ENCODE results near the gene AKNAD1.

AKNAD1 gene

GRCh38 chr1:108845446-108845845 lies 11.4 kb downstream of the AKNAD1 start:
- no peaks in the 10 kb centered on the region for H3K9me3 ChIP-seq (ENCODE audit: control insufficient read depth, low read depth, low read length)
- H3K4me3 ChIP-seq (ENCODE audit: low read length): no peak overlapping the region
- no peaks in the 10 kb centered on the region for H3K36me3 ChIP-seq (ENCODE audit: control insufficient read depth, low read depth, low read length)
- H3K4me1 ChIP-seq (ENCODE audit: control insufficient read depth, low read depth, low read length): peaks cover 18% of the 10 kb centered on the region
- no peaks in the 10 kb centered on the region for H3K27me3 ChIP-seq (ENCODE audit: control insufficient read depth, insufficient read depth, low read length)
- H3K27ac ChIP-seq (ENCODE audit: low read length): no peak overlapping the region
- H3K9ac ChIP-seq (ENCODE audit: low read length): no peak overlapping the region

DNA sequence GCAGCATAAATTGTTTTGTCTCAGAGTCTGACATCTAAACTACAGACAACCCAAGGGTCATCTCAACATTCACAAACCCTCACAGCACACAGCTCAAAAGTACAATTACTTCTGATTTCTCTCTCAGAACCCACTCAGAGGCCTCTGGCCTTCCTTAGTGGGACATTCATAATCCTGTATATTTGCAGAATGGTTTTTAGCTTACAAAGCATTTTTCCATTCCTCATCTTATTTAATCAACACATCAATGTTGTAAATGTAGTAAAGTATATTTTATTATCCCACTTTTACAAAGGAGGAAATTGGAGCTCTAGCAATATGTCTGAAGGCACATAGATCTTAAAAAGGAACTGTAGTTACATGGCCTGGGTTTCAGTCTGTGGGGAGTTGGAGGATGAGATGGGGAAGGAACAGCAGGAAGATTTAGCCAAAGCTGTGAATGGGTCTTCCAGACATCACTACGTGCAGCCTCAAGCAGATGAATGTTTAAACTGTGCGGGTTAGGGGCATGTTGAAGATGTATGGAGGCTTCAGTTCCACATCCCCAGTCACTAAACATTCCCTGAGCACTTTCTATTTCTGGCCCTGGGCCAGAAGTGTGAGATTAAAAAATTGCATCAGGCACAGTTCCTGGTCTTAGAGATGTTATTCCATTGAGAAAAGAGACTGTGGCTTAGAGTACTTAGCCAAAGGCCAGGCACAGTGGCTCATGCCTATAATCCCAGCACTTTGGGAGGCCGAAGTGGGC lies 13.3 kb downstream of the AKNAD1 start:
- no peaks in the 10 kb centered on the region for H3K36me3 ChIP-seq (ENCODE audit: control insufficient read depth, low read depth, low read length)
- H3K27me3 ChIP-seq (ENCODE audit: control insufficient read depth, insufficient read depth, low read length): no peaks in the 10 kb centered on the region
- H3K27ac ChIP-seq (ENCODE audit: low read length): no peak overlapping the region
- no peaks in the 10 kb centered on the region for H3K9me3 ChIP-seq (ENCODE audit: control insufficient read depth, low read depth, low read length)
- H3K4me1 ChIP-seq (ENCODE audit: control insufficient read depth, low read depth, low read length): peaks cover 18% of the 10 kb centered on the region
- H3K9ac ChIP-seq (ENCODE audit: low read length): no peak overlapping the region
- no peak overlapping the region for H3K4me3 ChIP-seq (ENCODE audit: low read length)

DNA sequence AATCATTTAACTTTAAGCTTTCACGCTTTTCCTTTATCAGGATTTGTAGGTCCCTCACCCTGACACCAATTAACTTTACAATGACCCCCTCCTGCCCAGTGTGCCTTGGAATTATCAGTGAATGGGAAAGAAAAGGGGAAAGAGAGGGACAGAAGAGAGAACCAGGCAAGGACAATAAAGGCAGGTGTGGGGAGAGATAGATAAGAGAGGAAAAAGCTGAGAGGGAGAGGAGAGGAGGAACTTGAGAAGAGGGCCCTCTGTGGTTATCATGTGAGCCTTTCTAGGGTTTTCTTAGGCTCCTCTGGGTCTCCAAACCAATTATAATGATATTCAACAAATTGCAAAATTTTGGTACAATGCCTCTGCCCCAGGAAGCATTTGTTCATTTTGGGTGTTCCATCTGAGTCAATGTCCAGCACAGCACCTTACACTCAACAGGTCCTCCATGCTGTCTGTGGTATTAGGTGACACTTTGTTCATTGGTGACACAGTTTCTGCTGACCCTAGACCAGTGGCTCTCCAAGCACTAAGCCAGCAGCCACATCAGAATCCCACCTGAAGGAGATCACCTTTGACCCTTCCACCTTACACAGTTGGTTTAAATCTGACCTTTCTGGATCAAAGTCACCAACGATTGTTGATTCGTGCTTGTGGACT lies 14.2 kb downstream of the AKNAD1 start:
- Histone ChIP-seq H3K36me3 (ENCODE audit: control insufficient read depth, low read depth, low read length) (no peaks in the 10 kb centered on the region), H3K9me3 (ENCODE audit: control insufficient read depth, low read depth, low read length) (no peaks in the 10 kb centered on the region), H3K27me3 (ENCODE audit: control insufficient read depth, insufficient read depth, low read length) (no peaks in the 10 kb centered on the region), H3K9ac (ENCODE audit: low read length) (no peak overlapping the region), H3K27ac (ENCODE audit: low read length) (no peak overlapping the region), H3K4me3 (ENCODE audit: low read length) (no peak overlapping the region), H3K4me1 (ENCODE audit: control insufficient read depth, low read depth, low read length) (peaks cover 18% of the 10 kb centered on the region)

GRCh38 chr1:108841703-108842102 lies 15.2 kb downstream of the AKNAD1 start:
- Histone ChIP-seq H3K9me3 (ENCODE audit: control insufficient read depth, low read depth, low read length) (no peaks in the 10 kb centered on the region), H3K36me3 (ENCODE audit: control insufficient read depth, low read depth, low read length) (no peaks in the 10 kb centered on the region), H3K9ac (ENCODE audit: low read length) (no peak overlapping the region), H3K4me1 (ENCODE audit: control insufficient read depth, low read depth, low read length) (peaks cover 18% of the 10 kb centered on the region), H3K4me3 (ENCODE audit: low read length) (no peak overlapping the region), H3K27ac (ENCODE audit: low read length) (no peak overlapping the region), H3K27me3 (ENCODE audit: control insufficient read depth, insufficient read depth, low read length) (no peaks in the 10 kb centered on the region)

- no peaks in the 10 kb centered on the region for H3K9me3 ChIP-seq (ENCODE audit: control insufficient read depth, low read depth, low read length)
- no peak overlapping the region for H3K4me3 ChIP-seq (ENCODE audit: low read length)
- H3K27me3 ChIP-seq (ENCODE audit: control insufficient read depth, insufficient read depth, low read length): no peaks in the 10 kb centered on the region
- H3K36me3 ChIP-seq (ENCODE audit: control insufficient read depth, low read depth, low read length): no peaks in the 10 kb centered on the region
- H3K4me1 ChIP-seq (ENCODE audit: control insufficient read depth, low read depth, low read length): peaks cover 4% of the 10 kb centered on the region
- H3K27ac ChIP-seq (ENCODE audit: low read length): no peak overlapping the region
- H3K9ac ChIP-seq (ENCODE audit: low read length): no peak overlapping the region
Observed at GRCh38 chr1:108832929-108833328, 24.0 kb downstream of the AKNAD1 start.

DNA sequence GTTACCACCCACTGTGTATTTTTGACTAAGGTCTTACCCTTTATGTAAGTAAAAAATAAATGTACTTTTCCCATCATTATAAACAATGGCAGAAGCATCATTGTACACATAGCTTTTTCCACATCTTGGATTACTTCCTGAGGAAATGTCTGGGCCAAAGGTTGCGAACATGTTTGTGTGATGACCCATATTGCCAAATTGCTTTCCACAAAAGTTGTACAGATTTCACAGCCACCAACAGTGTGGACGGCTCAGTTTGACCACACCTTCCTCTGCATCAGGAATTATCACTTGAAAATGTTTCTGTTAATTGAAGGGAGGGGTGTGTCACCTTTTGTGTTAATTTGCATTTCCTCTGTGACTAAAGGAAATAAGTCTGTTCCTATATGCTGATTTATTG lies 25.7 kb downstream of the AKNAD1 start:
- no peak overlapping the region for H3K4me3 ChIP-seq (ENCODE audit: low read length)
- no peaks in the 10 kb centered on the region for H3K36me3 ChIP-seq (ENCODE audit: control insufficient read depth, low read depth, low read length)
- H3K9me3 ChIP-seq (ENCODE audit: control insufficient read depth, low read depth, low read length): no peaks in the 10 kb centered on the region
- peaks cover 4% of the 10 kb centered on the region for H3K4me1 ChIP-seq (ENCODE audit: control insufficient read depth, low read depth, low read length)
- H3K27ac ChIP-seq (ENCODE audit: low read length): no peak overlapping the region
- no peak overlapping the region for H3K9ac ChIP-seq (ENCODE audit: low read length)
- no peaks in the 10 kb centered on the region for H3K27me3 ChIP-seq (ENCODE audit: control insufficient read depth, insufficient read depth, low read length)

DNA sequence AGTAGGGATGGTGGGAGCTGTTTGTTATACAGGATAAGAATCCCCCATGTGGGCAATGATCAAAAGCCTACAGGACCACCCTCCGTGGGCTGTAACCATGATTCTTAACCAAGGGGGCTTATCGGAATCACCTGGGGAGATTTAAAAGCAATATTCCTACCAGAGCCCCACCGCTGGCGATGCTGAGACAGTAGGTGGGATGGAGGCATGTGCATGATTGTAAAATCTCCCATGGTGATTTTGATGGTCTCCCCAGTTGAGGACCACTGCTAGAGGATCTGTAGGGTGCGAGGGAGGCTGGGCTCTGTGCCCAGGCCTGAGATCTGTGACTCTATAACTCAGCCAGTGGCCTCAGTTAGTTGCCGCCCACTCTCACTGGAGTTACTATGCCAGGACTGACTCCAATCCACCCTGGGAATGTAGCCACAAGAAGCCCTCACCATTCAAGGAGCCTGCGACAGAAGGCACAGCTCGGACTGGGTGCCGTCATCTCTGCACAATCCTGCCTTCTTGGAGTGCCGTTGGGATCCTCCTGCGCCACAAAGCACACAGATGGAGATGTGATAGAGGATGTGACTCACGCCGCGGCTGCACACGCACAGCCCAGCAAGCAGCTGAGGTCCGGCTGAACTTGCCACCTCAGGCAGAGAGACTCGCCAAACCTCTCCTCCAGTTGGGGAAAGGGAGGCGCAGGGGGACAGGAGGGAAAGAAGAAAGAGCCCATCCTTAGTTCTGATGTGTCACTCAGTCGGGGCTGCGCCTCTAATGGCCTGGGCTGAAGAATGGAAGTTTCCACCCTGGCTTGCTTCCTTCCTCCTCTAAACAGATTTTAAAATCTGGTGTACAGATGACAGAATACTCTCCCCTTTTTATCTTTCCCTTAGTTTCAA lies 26.5 kb downstream of the AKNAD1 start:
- Histone ChIP-seq H3K9ac (ENCODE audit: low read length) (no peak overlapping the region), H3K27me3 (ENCODE audit: control insufficient read depth, insufficient read depth, low read length) (no peaks in the 10 kb centered on the region), H3K36me3 (ENCODE audit: control insufficient read depth, low read depth, low read length) (no peaks in the 10 kb centered on the region), H3K4me1 (ENCODE audit: control insufficient read depth, low read depth, low read length) (peaks cover 4% of the 10 kb centered on the region), H3K9me3 (ENCODE audit: control insufficient read depth, low read depth, low read length) (no peaks in the 10 kb centered on the region), H3K27ac (ENCODE audit: low read length) (no peak overlapping the region), H3K4me3 (ENCODE audit: low read length) (no peak overlapping the region)

DNA sequence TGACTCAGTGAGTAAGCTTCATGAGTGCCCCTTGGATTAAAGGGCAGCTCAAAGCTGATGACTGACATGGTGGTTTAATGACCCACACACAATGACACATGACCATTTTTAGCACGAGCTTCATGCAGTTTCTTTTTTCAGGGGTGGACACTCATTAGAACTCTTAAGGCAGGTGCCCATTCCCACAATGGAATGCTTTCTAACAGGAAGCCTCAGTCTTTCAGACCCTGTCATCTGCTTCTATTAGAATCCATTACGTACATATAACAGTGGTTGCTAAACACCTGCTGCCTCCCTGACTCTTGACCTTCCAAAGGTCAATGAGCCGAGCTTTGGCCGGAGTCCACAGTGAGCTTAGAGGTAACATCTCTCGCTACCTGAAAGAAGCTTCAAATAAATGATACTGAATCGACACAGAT lies 27.4 kb downstream of the AKNAD1 start:
- Histone ChIP-seq H3K36me3 (ENCODE audit: control insufficient read depth, low read depth, low read length) (no peaks in the 10 kb centered on the region), H3K27me3 (ENCODE audit: control insufficient read depth, insufficient read depth, low read length) (no peaks in the 10 kb centered on the region), H3K27ac (ENCODE audit: low read length) (no peak overlapping the region), H3K4me3 (ENCODE audit: low read length) (no peak overlapping the region), H3K9me3 (ENCODE audit: control insufficient read depth, low read depth, low read length) (no peaks in the 10 kb centered on the region), H3K4me1 (ENCODE audit: control insufficient read depth, low read depth, low read length) (peaks cover 4% of the 10 kb centered on the region), H3K9ac (ENCODE audit: low read length) (no peak overlapping the region)

DNA sequence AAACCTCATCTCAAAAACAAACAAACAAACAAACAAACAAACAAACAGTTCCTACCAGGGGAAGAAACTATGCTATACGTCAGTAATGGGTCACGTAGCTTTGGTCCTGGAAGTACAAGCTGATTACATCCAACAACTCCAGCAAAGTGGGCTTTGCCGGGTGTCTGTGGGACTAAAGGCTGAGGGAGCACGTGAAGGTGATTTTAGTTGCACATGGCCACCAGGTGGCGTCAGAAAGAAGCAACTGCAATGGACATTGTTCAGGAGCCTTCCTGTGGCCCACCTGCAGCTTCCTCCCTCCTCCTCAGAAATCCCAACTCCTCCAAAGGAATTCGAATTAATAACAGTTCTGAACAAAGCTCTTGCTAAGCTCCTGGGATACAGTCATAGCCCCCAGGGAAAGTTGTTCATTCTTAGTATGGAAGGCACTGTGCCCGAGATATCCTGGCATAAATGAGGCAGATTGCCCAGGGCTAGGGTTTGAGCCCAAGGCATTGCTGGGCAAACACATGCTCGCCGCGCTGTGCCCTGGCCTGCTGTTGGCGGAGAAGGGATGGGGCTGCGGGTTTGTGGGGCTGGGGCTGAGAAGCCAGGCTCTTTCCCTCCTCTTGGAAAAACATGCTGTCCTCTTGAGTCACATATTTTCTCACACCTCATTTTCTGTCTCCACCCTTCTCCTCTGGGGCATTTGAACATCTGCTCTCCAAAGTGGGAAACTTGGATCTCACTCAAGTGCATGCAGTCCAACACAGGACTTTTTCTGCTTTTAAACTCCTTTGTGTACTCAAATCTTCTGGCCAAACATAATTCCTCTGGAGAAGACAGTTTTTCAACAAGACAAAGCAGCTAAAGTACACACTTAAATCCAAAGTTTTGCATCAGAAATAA lies 28.6 kb downstream of the AKNAD1 start:
- H3K9me3 ChIP-seq (ENCODE audit: control insufficient read depth, low read depth, low read length): no peaks in the 10 kb centered on the region
- H3K9ac ChIP-seq (ENCODE audit: low read length): no peak overlapping the region
- H3K4me3 ChIP-seq (ENCODE audit: low read length): no peak overlapping the region
- H3K27me3 ChIP-seq (ENCODE audit: control insufficient read depth, insufficient read depth, low read length): no peaks in the 10 kb centered on the region
- peaks cover 4% of the 10 kb centered on the region for H3K4me1 ChIP-seq (ENCODE audit: control insufficient read depth, low read depth, low read length)
- no peak overlapping the region for H3K27ac ChIP-seq (ENCODE audit: low read length)
- no peaks in the 10 kb centered on the region for H3K36me3 ChIP-seq (ENCODE audit: control insufficient read depth, low read depth, low read length)

GRCh38 chr1:108826081-108826635 lies 30.7 kb downstream of the AKNAD1 start:
- H3K9ac ChIP-seq (ENCODE audit: low read length): no peak overlapping the region
- peaks cover 4% of the 10 kb centered on the region for H3K4me1 ChIP-seq (ENCODE audit: control insufficient read depth, low read depth, low read length)
- H3K27ac ChIP-seq (ENCODE audit: low read length): no peak overlapping the region
- no peak overlapping the region for H3K4me3 ChIP-seq (ENCODE audit: low read length)
- no peaks in the 10 kb centered on the region for H3K9me3 ChIP-seq (ENCODE audit: control insufficient read depth, low read depth, low read length)
- H3K27me3 ChIP-seq (ENCODE audit: control insufficient read depth, insufficient read depth, low read length): no peaks in the 10 kb centered on the region
- no peaks in the 10 kb centered on the region for H3K36me3 ChIP-seq (ENCODE audit: control insufficient read depth, low read depth, low read length)
